ENCODE data around the gene TRAF2.

GRCh38 chr9:136935651-136936050, 49.3 kb downstream of the TRAF2 start:
- TF ChIP-seq POLR2A (IDR thresholded peaks at IDR 0.05; ENCODE audit: control extremely low read depth in 1 of 2, low read depth in 2 of 2, low read length in 2 of 2) (no peak), RAD21 (IDR thresholded peaks at IDR 0.05 in 1 of 2, conservative IDR thresholded peaks at IDR 0.05 in 1 of 2; ENCODE audit: low read depth in 2 of 2, low read length in 2 of 2) (no peak), SIN3A (conservative IDR thresholded peaks at IDR 0.05 in 1 of 2, IDR thresholded peaks at IDR 0.05 in 1 of 2; ENCODE audit: low read depth in 1 of 2, low read length in 2 of 2) (no peak), ZNF274 (IDR thresholded peaks at IDR 0.05; ENCODE audit: borderline replicate concordance, extremely low read depth, low read length) (no peak), ATF2 (IDR thresholded peaks at IDR 0.05; ENCODE audit: low read length) (no peak), HDAC6 (IDR thresholded peaks at IDR 0.05; ENCODE audit: low read depth, low read length) (no peak), RFX5 (IDR thresholded peaks at IDR 0.05; ENCODE audit: borderline replicate concordance, low read depth, low read length) (no peak), SUZ12 (IDR thresholded peaks at IDR 0.05; ENCODE audit: low read length) (no peak)
- TF ChIP-seq, protein P1, sequence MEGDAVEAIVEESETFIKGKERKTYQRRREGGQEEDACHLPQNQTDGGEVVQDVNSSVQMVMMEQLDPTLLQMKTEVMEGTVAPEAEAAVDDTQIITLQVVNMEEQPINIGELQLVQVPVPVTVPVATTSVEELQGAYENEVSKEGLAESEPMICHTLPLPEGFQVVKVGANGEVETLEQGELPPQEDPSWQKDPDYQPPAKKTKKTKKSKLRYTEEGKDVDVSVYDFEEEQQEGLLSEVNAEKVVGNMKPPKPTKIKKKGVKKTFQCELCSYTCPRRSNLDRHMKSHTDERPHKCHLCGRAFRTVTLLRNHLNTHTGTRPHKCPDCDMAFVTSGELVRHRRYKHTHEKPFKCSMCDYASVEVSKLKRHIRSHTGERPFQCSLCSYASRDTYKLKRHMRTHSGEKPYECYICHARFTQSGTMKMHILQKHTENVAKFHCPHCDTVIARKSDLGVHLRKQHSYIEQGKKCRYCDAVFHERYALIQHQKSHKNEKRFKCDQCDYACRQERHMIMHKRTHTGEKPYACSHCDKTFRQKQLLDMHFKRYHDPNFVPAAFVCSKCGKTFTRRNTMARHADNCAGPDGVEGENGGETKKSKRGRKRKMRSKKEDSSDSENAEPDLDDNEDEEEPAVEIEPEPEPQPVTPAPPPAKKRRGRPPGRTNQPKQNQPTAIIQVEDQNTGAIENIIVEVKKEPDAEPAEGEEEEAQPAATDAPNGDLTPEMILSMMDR (IDR thresholded peaks at IDR 0.05; ENCODE audit: control extremely low read depth in 1 of 3, insufficient read depth in 1 of 3, low read depth in 1 of 3, low read length in 3 of 3) = no peak

Data from H1 (cell line).